Measurements from ENCODE around the gene CASTOR2. TPM values are rescaled to one million over a fixed set of nuclear protein-coding genes. Genes with fewer than 3 reads are reported as not detected.
"Not testable (repeated sequence)": the region's sequence is repeated elsewhere in the genome, so short reads cannot be mapped to it uniquely, and the experiment has no call there.

Gene CASTOR2
- total RNA-seq, 2 donors from 2014 or later, result 65.0 to 67.8 TPM

- H3K4me3 ChIP-seq, result no peak overlapping the region
- H3K27me3 ChIP-seq, result no peaks in the 10 kb centered on the region
- TF ChIP-seq CTCF (IDR thresholded peaks at IDR 0.05), result no peak
- H3K4me1 ChIP-seq, result no peaks in the 10 kb centered on the region
- H3K27ac ChIP-seq, result no peak overlapping the region
- H3K9me3 ChIP-seq, result no peaks in the 10 kb centered on the region
- no peak for DNase-seq (ENCODE audit: low spot score)
- peaks cover 79% of the 10 kb centered on the region for H3K36me3 ChIP-seq
Measured at GRCh38 chr7:75064291-75064690, 99.8 kb downstream of the CASTOR2 start.

- H3K9me3 ChIP-seq, result no peaks in the 10 kb centered on the region
Measured at GRCh38 chr7:75064801-75065200, 100.3 kb downstream of the CASTOR2 start.

GRCh38 chr7:75066521-75066920, 102.0 kb downstream of the CASTOR2 start:
- H3K27me3 ChIP-seq, result no peaks in the 10 kb centered on the region
- TF ChIP-seq CTCF (IDR thresholded peaks at IDR 0.05), result no peak
- H3K4me3 ChIP-seq, result no peak overlapping the region
- H3K4me1 ChIP-seq, result no peaks in the 10 kb centered on the region
- H3K9me3 ChIP-seq, result no peaks in the 10 kb centered on the region
- H3K36me3 ChIP-seq, result peaks cover 71% of the 10 kb centered on the region
- no peak overlapping the region for H3K27ac ChIP-seq
- no peak for DNase-seq (ENCODE audit: low spot score)

More at GRCh38 chr7:75064801-75065200, 100.3 kb downstream of the CASTOR2 start:
- Histone ChIP-seq H3K4me1 (no peaks in the 10 kb centered on the region), H3K36me3 (peaks cover 79% of the 10 kb centered on the region), H3K4me3 (no peak overlapping the region), H3K27ac (no peak overlapping the region), H3K27me3 (no peaks in the 10 kb centered on the region)
- TF ChIP-seq CTCF (IDR thresholded peaks at IDR 0.05), result no peak
- no peak for DNase-seq (ENCODE audit: low spot score)

- Histone ChIP-seq H3K27me3 (no peaks in the 10 kb centered on the region), H3K9me3 (no peaks in the 10 kb centered on the region), H3K4me1 (peaks cover 0 to 10% of the 10 kb centered on the region in 2 donors), H3K36me3 (peaks cover 23% of the 10 kb centered on the region), H3K27ac (peak overlapping the region; percentile 82 to 88), H3K4me3 (peak overlapping the region; percentile 76 to 79)
- DNase-seq (ENCODE audit: low spot score), result no peak
- no peak for TF ChIP-seq CTCF (IDR thresholded peaks at IDR 0.05)
Measured at GRCh38 chr7:75072981-75073283, 108.4 kb downstream of the CASTOR2 start.

GRCh38 chr7:75074262-75074641, 109.7 kb downstream of the CASTOR2 start:
- peak overlapping the region; percentile 82 to 88 for H3K27ac ChIP-seq
- H3K4me1 ChIP-seq; DNase-seq (ENCODE audit: low spot score); H3K9me3 ChIP-seq; H3K27me3 ChIP-seq: not testable (repeated sequence)
- peaks cover 14% of the 10 kb centered on the region for H3K36me3 ChIP-seq
- H3K4me3 ChIP-seq, result peak overlapping the region; percentile 76 to 79

Other genes starting within 250 kb of the CASTOR2 start
- gene NCF1, start 190.7 kb upstream of the CASTOR2 start, total RNA-seq, result 1 to 10 TPM; 1.2 to 3.0 TPM
- 10 to 100 TPM in 1 of 2 donors, 1 to 10 TPM in 1; 7.8 to 13.3 TPM for gene GTF2IRD2, start 113.1 kb upstream of the CASTOR2 start, total RNA-seq
- 10 to 100 TPM; 26.9 to 36.6 TPM for gene RCC1L, start 109.1 kb downstream of the CASTOR2 start, total RNA-seq
- gene GTF2IRD2B, start 127.9 kb downstream of the CASTOR2 start, total RNA-seq, result 10 to 100 TPM; 26.5 to 40.6 TPM